ENCODE measurements around the gene SDHB. TPM values are rescaled to one million over a fixed set of nuclear protein-coding genes. Genes with fewer than 3 reads are reported as not detected.

SDHB gene
- total and polyA plus RNA-seq, 2 donors (not counting 1 experiment from before 2014, with no cell fraction given): 58.0 to 61.0 TPM

GRCh38 chr1:17001760-17002523 is 51.9 kb downstream of the SDHB start:
- Histone ChIP-seq H3K27ac (ENCODE audit: low read length in 2 of 2) (no peak overlapping the region), H3K4me2 (replicated peaks; ENCODE audit: low read depth, low read length, poor library complexity, severe bottlenecking) (no peak overlapping the region), H3K4me3 (ENCODE audit: control extremely low read depth in 1 of 5, extremely low read depth in 1 of 5, insufficient read depth in 1 of 5, low read depth in 2 of 5, low read length in 4 of 5) (no peak overlapping the region), H4K20me1 (ENCODE audit: control insufficient read depth, insufficient read depth, low read length, poor library complexity, severe bottlenecking) (peaks cover 2% of the 10 kb centered on the region), H3K9ac (ENCODE audit: low read length) (no peak overlapping the region), H2AFZ (ENCODE audit: insufficient read depth, low read depth, low read length, poor library complexity, severe bottlenecking) (no peak overlapping the region), H3K9me3 (ENCODE audit: control extremely low read depth in 1 of 3, control insufficient read depth in 2 of 3, insufficient read depth in 1 of 3, low read length in 2 of 3) (no peaks in the 10 kb centered on the region), H3K79me2 (ENCODE audit: control insufficient read depth, insufficient read depth, low read length) (peaks cover 3% of the 10 kb centered on the region), H3K4me1 (ENCODE audit: control insufficient read depth in 2 of 2, insufficient read depth in 2 of 2, low read length in 2 of 2) (no peaks in the 10 kb centered on the region), H3K27me3 (replicated peaks in 1 of 4; ENCODE audit: control extremely low read depth in 1 of 4, control insufficient read depth in 3 of 4, insufficient read depth in 4 of 4, low read length in 3 of 4) (no peaks in the 10 kb centered on the region), H3K36me3 (replicated peaks in 1 of 2; ENCODE audit: control extremely low read depth in 1 of 2, control insufficient read depth in 1 of 2, extremely low read depth in 1 of 2, insufficient read depth in 2 of 2, low read length in 1 of 2) (peaks cover 7 to 21% of the 10 kb centered on the region in 2 experiments)
- Mint-ChIP-seq H3K9me3 (ENCODE audit: insufficient read depth) (no peaks in the 10 kb centered on the region), H3K4me3 (no peak overlapping the region), H3K27ac (no peak overlapping the region), H3K27me3 (no peaks in the 10 kb centered on the region), H3K4me1 (no peaks in the 10 kb centered on the region)
- no peak for DNase-seq
- ATAC-seq (ENCODE audit: low read depth): no peak
- TF ChIP-seq EZH2 (IDR thresholded peaks at IDR 0.05; ENCODE audit: borderline replicate concordance, insufficient read depth, low read depth, low read length, poor library complexity, severe bottlenecking) (no peak), CTCF (IDR thresholded peaks at IDR 0.05) (no peak)
- 100% methylated on average over 19 of the region's 19 CpGs for WGBS (ENCODE audit: insufficient coverage)
- ChIA-PET POLR2A (no interaction called here), CTCF (no interaction called here)
- intact Hi-C loops (cut with micrococcal nuclease): no loop called here

GRCh38 chr1:16999863-17000262 is 54.0 kb downstream of the SDHB start:
- H4K20me1 ChIP-seq (ENCODE audit: control insufficient read depth, insufficient read depth, low read length, poor library complexity, severe bottlenecking): no peaks in the 10 kb centered on the region
- no peak overlapping the region for H3K27ac Mint-ChIP-seq
- no peak for DNase-seq
- no peak for ATAC-seq (ENCODE audit: low read depth)
- TF ChIP-seq EZH2 (IDR thresholded peaks at IDR 0.05; ENCODE audit: borderline replicate concordance, insufficient read depth, low read depth, low read length, poor library complexity, severe bottlenecking) (no peak), CTCF (IDR thresholded peaks at IDR 0.05) (no peak)
- H3K79me2 ChIP-seq (ENCODE audit: control insufficient read depth, insufficient read depth, low read length): no peaks in the 10 kb centered on the region
- no peaks in the 10 kb centered on the region for H3K4me1 Mint-ChIP-seq
- 98% methylated on average over 6 of the region's 8 CpGs for WGBS (ENCODE audit: insufficient coverage)
- intact Hi-C loops (cut with micrococcal nuclease): no loop called here
- no peaks in the 10 kb centered on the region for H3K27me3 ChIP-seq (replicated peaks in 1 of 4; ENCODE audit: control extremely low read depth in 1 of 4, control insufficient read depth in 3 of 4, insufficient read depth in 4 of 4, low read length in 3 of 4)
- no peak overlapping the region for H3K4me3 ChIP-seq (ENCODE audit: control extremely low read depth in 1 of 5, extremely low read depth in 1 of 5, insufficient read depth in 1 of 5, low read depth in 2 of 5, low read length in 4 of 5)
- peaks cover 9 to 31% of the 10 kb centered on the region in 2 experiments for H3K36me3 ChIP-seq (replicated peaks in 1 of 2; ENCODE audit: control extremely low read depth in 1 of 2, control insufficient read depth in 1 of 2, extremely low read depth in 1 of 2, insufficient read depth in 2 of 2, low read length in 1 of 2)
- ChIA-PET POLR2A (no interaction called here), CTCF (no interaction called here)
- H3K27ac ChIP-seq (ENCODE audit: low read length in 2 of 2): no peak overlapping the region
- no peak overlapping the region for H2AFZ ChIP-seq (ENCODE audit: insufficient read depth, low read depth, low read length, poor library complexity, severe bottlenecking)
- H3K9ac ChIP-seq (ENCODE audit: low read length): no peak overlapping the region
- H3K4me1 ChIP-seq (ENCODE audit: control insufficient read depth in 2 of 2, insufficient read depth in 2 of 2, low read length in 2 of 2): no peaks in the 10 kb centered on the region
- no peak overlapping the region for H3K4me2 ChIP-seq (replicated peaks; ENCODE audit: low read depth, low read length, poor library complexity, severe bottlenecking)
- H3K9me3 ChIP-seq (ENCODE audit: control extremely low read depth in 1 of 3, control insufficient read depth in 2 of 3, insufficient read depth in 1 of 3, low read length in 2 of 3): no peaks in the 10 kb centered on the region
- H3K27me3 Mint-ChIP-seq: no peaks in the 10 kb centered on the region
- no peaks in the 10 kb centered on the region for H3K9me3 Mint-ChIP-seq (ENCODE audit: insufficient read depth)
- no peak overlapping the region for H3K4me3 Mint-ChIP-seq

All from B cell (primary cell).